ENCODE measurements around the gene KIAA0586.

- TF ChIP-seq CTCF (IDR thresholded peaks at IDR 0.05; ENCODE audit: insufficient read depth, low read depth, low read length): no peak
- no peak for TF ChIP-seq EZH2 (IDR thresholded peaks at IDR 0.05; ENCODE audit: insufficient read depth, low read length)
These were observed 64.5 kb downstream of the KIAA0586 start for GRCh38 chr14:58492044-58492443.
